Upper lobe of left lung (tissue), 6 donors: ENCODE results near the gene PTPRN. TPM values are rescaled to one million over a fixed set of nuclear protein-coding genes. Genes with fewer than 3 reads are reported as not detected.
A peak's percentile ranks its signal among the peaks of the same experiment; 100 is the strongest.

Experiments used
- ATAC-seq, 2 donors: fragments of 200-7000 bp; cut with Tn5 transposase; one replicate each; pipeline ENCODE4 v1.9.1; 2022; ENCODE audit warnings: mild to moderate bottlenecking in 2 of 2, moderate library complexity in 2 of 2; ENCODE audit not compliant: low FRiP score in 2 of 2
- DNase-seq, 2 donors: peaks; one replicate each; pipeline ENCODE4 v3.0.0-alpha.2; 2019 to 2020
- H3K27ac ChIP-seq, 4 donors: fragments of 200-600 bp; sonication (generic); one replicate each; pipeline ENCODE4 v1.5.1; 2016 to 2019
- H3K27me3 ChIP-seq, 4 donors: fragments of 200-600 bp; sonication (generic); one replicate each; pipeline ENCODE4 v1.5.1; 2017 to 2019
- H3K36me3 ChIP-seq, 4 donors: fragments of 200-600 bp; sonication (generic); one replicate each; pipeline ENCODE4 v1.5.1; 2016 to 2019
- H3K4me1 ChIP-seq, 4 donors: fragments of 200-600 bp; sonication (generic); one replicate each; pipeline ENCODE4 v1.5.1; 2018 to 2019
- H3K4me3 ChIP-seq, 4 donors: fragments of 200-600 bp; sonication (generic); one replicate each; pipeline ENCODE4 v1.5.1; 2017 to 2019; ENCODE audit warnings: mild to moderate bottlenecking in 2 of 4, moderate library complexity in 1 of 4
- H3K9me3 ChIP-seq, 4 donors: fragments of 200-600 bp; sonication (generic); one replicate each; pipeline ENCODE4 v1.5.1; 2018 to 2019
- CTCF ChIP-seq, 6 experiments: fragments of 450-650 bp in 4 of 6; fragments of 200-600 bp in 2 of 6; sonication (generic) in 2 of 6; IDR thresholded peaks; one replicate each; pipeline ENCODE4 v1.5.1; 2016 to 2019; ENCODE audit warnings: antibody characterized with exemption in 6 of 6
- EP300 ChIP-seq, 4 donors: sonication (generic); formaldehyde crosslinking; IDR thresholded peaks; one replicate each; pipeline ENCODE4 v1.5.1; 2017; ENCODE audit warnings: antibody characterized with exemption in 4 of 4, control low read depth in 2 of 4
- POLR2A ChIP-seq, 4 donors: fragments of 450-650 bp; IDR thresholded peaks; one replicate each; pipeline ENCODE4 v1.5.1; 2016 to 2017; ENCODE audit warnings: antibody characterized with exemption in 4 of 4, mild to moderate bottlenecking in 2 of 4
- POLR2AphosphoS5 ChIP-seq, 2 donors: sonication (generic); formaldehyde crosslinking; IDR thresholded peaks; one replicate each; pipeline ENCODE4 v1.5.1; 2017; ENCODE audit warnings: antibody characterized with exemption in 2 of 2
- WGBS, 2 donors: methylation state at CpG; one replicate each; pipeline ENCODE4 v1.1.5; 2017 to 2018; 5-methylcytosine and 5-hydroxymethylcytosine counted together
- total RNA-seq, 6 donors: library from RNA; depleted of rRNA in 4 of 6; stranded (reverse); fragments of >200 nt in 4 of 6; gene quantifications; one replicate each; pipeline versions ENCODE4 v1.1.0 to v1.2.1, GENCODE V29; 2016 to 2021
- donor health status: DM: no; HTN: no; CAD: no; lungs with moderate emphysema.
- donor health status: DM: no; HTN: yes; CAD: no; lungs with severe emphysema.

Gene PTPRN
- total RNA-seq, 6 donors from 2014 or later: 0.20 to 4.4 (median 0.68) TPM; not detected in 2

GRCh38 chr2:219252900-219253752, 56.1 kb downstream of the PTPRN start, which contains the start of gene TUBA4B:
Gene TUBA4B (plus strand): TSS chr2:219253243. CDS start chr2:219253408, 165 bp downstream.
- TF ChIP-seq POLR2A (IDR thresholded peaks at IDR 0.05) (no peak), POLR2AphosphoS5 (IDR thresholded peaks at IDR 0.05) (peak in 1 of 2 donors; percentile 27)
- no peaks in the 10 kb centered on the region for H3K27me3 ChIP-seq
- 0 to 2% methylated on average over 3 to 42 of the region's 49 CpGs for WGBS, 2 donors
- ATAC-seq (peak; percentile 16 to 25), DNase-seq (peak; percentile 58 to 87)
- peak within 1 kb of the TSS; percentile 70 to 96 (median 93) for H3K27ac ChIP-seq
- peak within 1 kb of the TSS; percentile 59 to 83 (median 70) for H3K4me3 ChIP-seq
- peaks cover 2 to 23% (median 9%) of the 10 kb centered on the region in 4 donors for H3K36me3 ChIP-seq
- H3K4me1 ChIP-seq: peaks cover 52 to 71% (median 59%) of the 10 kb centered on the region in 4 donors
- H3K9me3 ChIP-seq: no peaks in the 10 kb centered on the region

DNA sequence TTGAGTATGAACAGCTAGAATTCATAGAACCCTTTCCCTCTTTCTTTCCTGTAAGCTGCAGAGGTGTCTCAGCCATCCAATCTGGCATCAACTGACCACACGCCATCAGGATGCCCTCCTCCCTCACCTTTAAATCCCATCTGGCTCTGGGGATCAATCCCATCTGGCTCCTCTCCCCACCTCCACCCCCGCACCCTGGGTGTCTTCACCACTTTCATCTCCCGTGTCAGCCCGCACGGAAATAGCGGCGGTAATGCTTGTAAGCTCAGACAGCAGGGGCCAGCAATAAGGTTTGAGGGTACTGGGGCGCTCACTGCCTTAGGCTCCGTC, 56.7 kb downstream of the PTPRN start:
- Histone ChIP-seq H3K27ac (peak overlapping the region; percentile 70 to 96 (median 93)), H3K4me3 (peak overlapping the region; percentile 59 to 83 (median 70)), H3K36me3 (peaks cover 2 to 29% (median 11%) of the 10 kb centered on the region in 4 donors), H3K27me3 (no peaks in the 10 kb centered on the region), H3K9me3 (no peaks in the 10 kb centered on the region), H3K4me1 (peaks cover 56 to 76% (median 65%) of the 10 kb centered on the region in 4 donors)
- DNase-seq (no peak), ATAC-seq (no peak)
- 9 to 18% methylated on average over 4 to 9 of the region's 9 CpGs for WGBS, 2 donors
- TF ChIP-seq POLR2AphosphoS5 (IDR thresholded peaks at IDR 0.05): no peak

- H3K9me3 ChIP-seq: no peaks in the 10 kb centered on the region
- peaks cover 61 to 80% (median 68%) of the 10 kb centered on the region in 4 donors for H3K4me1 ChIP-seq
- no peaks in the 10 kb centered on the region for H3K27me3 ChIP-seq
- TF ChIP-seq CTCF (IDR thresholded peaks at IDR 0.05) (no peak), POLR2AphosphoS5 (IDR thresholded peaks at IDR 0.05) (no peak), POLR2A (IDR thresholded peaks at IDR 0.05) (no peak), EP300 (IDR thresholded peaks at IDR 0.05) (no peak)
- ATAC-seq (no peak), DNase-seq (no peak)
- peaks cover 2 to 32% (median 11%) of the 10 kb centered on the region in 4 donors for H3K36me3 ChIP-seq
- peak overlapping the region; percentile 70 to 96 (median 93) for H3K27ac ChIP-seq
- peak overlapping the region in 3 of 4 donors; percentile 59 to 73 (median 66) for H3K4me3 ChIP-seq
- WGBS, 2 donors: 65 to 82% methylated on average over 5 of the region's 5 CpGs
Measured at GRCh38 chr2:219252084-219252483, 57.1 kb downstream of the PTPRN start.

DNA sequence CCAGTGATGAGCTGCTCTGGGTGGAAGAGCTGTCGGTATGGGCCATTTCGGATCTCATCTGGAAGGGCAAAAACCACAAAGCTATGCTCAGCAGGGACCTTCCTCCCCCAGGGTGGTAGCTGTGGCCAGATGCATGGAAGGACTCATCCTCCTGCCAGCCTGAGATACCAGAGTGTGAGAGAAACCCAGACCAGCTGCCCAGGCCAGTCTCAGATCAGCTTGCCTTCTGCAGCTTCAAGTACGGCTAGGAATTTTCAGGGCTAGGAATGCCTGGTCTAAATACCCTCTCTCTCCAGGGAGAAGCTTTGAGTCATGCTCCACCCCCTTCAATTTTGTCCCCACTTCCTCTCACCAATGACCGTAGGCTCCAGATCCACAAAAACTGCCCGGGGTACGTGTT, 57.5 kb downstream of the PTPRN start:
- Histone ChIP-seq H3K36me3 (peaks cover 2 to 36% (median 11%) of the 10 kb centered on the region in 4 donors), H3K27ac (peak overlapping the region; percentile 70 to 96 (median 93)), H3K4me3 (peak overlapping the region in 3 of 4 donors; percentile 59 to 73 (median 66)), H3K4me1 (peaks cover 65 to 84% (median 73%) of the 10 kb centered on the region in 4 donors), H3K27me3 (no peaks in the 10 kb centered on the region), H3K9me3 (no peaks in the 10 kb centered on the region)
- ATAC-seq (no peak), DNase-seq (no peak)
- WGBS, 2 donors: 64 to 71% methylated on average over 4 to 6 of the region's 6 CpGs
- TF ChIP-seq CTCF (IDR thresholded peaks at IDR 0.05) (no peak), POLR2AphosphoS5 (IDR thresholded peaks at IDR 0.05) (no peak), EP300 (IDR thresholded peaks at IDR 0.05) (no peak), POLR2A (IDR thresholded peaks at IDR 0.05) (no peak)

DNA sequence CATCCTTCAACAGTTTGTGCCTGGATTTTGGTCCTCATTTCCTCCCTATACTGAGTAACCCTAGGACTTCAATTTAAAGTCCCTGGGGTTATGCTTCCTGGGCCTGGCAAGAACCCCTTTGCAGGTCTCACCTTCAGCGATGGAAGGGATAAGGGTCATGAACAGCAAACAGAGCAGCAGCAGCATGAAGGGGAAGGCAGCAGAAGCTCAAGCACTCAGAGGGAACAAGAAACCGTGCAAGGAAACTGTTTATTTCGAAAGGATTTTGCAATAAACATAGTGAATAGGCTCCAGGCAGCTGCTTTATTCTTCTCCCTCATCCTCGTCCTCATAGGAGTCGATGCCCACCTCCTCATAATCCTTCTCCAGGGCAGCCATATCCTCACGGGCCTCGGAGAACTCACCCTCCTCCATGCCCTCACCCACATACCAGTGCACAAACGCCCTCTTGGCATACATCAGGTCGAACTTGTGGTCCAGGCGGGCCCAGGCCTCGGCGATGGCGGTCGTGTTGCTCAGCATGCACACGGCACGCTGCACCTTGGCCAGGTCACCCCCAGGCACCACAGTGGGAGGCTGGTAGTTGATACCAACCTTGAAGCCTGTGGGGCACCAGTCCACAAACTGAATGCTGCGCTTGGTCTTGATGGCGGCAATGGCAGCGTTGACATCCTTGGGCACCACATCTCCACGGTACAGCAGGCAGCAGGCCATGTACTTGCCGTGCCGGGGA, 59.0 kb downstream of the PTPRN start:
- Histone ChIP-seq H3K4me1 (peaks cover 74 to 95% (median 82%) of the 10 kb centered on the region in 4 donors), H3K27me3 (no peaks in the 10 kb centered on the region), H3K9me3 (no peaks in the 10 kb centered on the region), H3K27ac (peak overlapping the region; percentile 77 to 96 (median 96)), H3K4me3 (peak overlapping the region in 3 of 4 donors; percentile 12 to 31 (median 18)), H3K36me3 (peaks cover 2 to 37% (median 11%) of the 10 kb centered on the region in 4 donors)
- ATAC-seq: no peak
- 61 to 67% methylated on average over 12 to 22 of the region's 22 CpGs for WGBS, 2 donors
- TF ChIP-seq POLR2AphosphoS5 (IDR thresholded peaks at IDR 0.05): no peak
- TF ChIP-seq CTCF (IDR thresholded peaks at IDR 0.05): no peak
- no peak for TF ChIP-seq POLR2A (IDR thresholded peaks at IDR 0.05)
- TF ChIP-seq EP300 (IDR thresholded peaks at IDR 0.05): no peak
- peak in 1 of 2 donors; percentile 78 for DNase-seq
